KG1 (cell line): ENCODE data around the gene RAF1.
"Not testable (repeated sequence)": the region's sequence is repeated elsewhere in the genome, so short reads cannot be mapped to it uniquely, and the experiment has no call there.

Experiments
- DNase-seq: peaks from one replicate; lab custom pipeline; 2025; lab: John Stamatoyannopoulos, UW

RAF1 gene

GRCh38 chr3:12663936-12664908, at the start of gene RAF1:
Gene RAF1 (minus strand): TSS chr3:12664117. CDS start chr3:12618721, 45,396 bp downstream.
- DNase-seq = peak; percentile 94

DNA sequence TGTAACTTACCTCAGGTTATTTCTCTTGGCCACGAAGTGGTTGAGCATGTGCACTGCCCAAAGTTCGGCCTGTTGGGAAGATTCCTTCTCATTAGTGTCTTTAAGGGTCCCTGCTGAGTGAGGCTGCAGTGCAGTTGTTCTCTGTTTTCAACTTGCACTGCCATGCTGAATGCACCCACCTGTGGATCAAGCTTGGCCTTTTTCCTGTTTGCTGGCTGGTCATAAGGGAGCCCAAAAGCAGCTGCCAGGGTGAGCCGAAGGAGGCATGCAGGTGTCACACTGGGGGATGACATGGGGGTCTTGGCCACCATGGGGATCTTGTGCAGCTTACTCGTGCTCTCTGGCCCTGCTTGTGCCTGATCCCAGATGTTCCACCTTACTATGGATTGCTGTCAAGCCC, 46.1 kb upstream of the RAF1 start:
- DNase-seq = no peak

- no peak for DNase-seq
Observed at GRCh38 chr3:12709334-12709733, 45.4 kb upstream of the RAF1 start.

DNA sequence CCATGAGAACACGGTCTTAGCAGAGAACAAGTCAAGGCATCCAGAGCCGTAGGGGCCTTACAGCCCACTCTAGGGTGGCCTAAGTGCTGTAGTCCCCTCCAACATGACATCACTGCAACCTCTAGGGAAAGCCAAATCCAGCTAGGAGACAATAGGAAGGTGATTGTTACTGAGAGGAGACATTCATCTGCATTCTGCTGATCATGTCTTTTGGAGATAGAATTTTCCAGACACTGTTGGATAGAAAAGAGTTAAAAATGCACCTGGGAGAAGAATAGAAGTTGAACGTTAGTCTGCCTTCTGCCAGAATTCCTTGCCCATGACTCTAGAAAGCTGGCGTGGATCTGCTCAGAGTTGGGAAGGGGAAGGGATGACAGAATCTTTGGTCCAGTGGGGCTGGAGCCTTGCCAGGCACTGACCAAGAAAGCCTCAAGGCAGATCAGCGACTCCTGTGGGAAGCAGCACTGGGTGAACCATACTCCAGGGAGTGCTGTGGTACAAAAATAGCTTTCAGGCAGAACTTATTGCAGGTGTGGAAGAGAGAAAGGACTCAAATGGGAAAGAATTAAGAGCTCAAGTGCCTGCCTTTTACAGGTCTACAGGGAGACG, 44.8 kb upstream of the RAF1 start:
- no peak for DNase-seq

DNA sequence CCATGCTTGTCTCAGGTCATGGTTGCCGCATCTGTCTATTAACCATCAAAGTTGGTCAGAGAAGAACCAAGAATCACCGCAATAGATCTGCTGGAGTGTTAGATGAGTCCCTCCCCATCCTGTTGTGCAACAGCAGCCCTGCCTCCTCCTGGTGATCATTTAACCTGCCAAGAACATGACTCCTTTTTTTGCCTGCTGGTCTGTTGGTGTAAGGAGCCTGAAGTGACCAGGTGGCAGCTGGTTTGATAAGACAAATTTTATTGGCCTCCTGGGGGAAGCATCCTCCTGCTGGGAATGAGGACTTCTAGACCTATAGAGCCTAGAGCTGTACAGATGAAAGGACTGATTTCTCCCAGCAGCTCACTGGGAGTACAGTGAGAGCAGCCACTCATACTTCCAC, 43.5 kb upstream of the RAF1 start:
- no peak for DNase-seq

DNA sequence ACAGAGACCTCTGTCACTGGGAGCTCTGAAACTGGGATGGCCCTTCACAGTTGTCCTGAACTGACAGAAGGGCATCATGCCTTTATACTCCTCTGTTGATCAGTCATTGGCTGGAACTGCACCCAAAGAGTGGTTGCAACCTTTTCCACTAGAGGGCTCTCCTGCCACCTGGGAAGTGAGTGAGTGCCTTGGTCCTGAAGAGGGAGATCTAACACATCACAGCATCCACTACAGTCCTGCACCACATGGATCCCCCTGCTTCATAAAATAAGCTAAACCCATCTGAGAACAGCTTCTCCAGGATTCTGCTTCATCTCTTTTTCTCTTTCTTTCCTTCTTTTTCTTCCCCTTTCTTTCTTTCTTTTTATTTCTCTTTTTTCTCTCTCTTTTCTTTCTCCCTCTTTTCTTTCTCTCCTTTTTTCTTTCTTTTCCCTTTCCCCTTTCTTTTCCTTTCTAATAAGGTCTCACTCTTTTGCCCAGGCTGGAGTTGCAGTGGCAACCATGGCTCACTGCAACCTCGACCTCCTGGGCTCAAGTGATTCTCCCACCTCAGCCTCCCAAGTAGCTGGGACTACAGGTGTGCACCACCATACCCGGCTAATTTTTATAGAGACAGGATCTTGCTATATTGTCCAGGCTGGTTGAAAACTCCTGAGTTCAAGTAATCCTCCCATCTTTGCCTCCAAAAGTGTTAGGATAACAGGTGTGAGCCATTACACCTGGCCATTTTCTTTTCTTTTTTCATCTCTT, 42.8 kb upstream of the RAF1 start:
- peak; percentile 6 for DNase-seq

DNA sequence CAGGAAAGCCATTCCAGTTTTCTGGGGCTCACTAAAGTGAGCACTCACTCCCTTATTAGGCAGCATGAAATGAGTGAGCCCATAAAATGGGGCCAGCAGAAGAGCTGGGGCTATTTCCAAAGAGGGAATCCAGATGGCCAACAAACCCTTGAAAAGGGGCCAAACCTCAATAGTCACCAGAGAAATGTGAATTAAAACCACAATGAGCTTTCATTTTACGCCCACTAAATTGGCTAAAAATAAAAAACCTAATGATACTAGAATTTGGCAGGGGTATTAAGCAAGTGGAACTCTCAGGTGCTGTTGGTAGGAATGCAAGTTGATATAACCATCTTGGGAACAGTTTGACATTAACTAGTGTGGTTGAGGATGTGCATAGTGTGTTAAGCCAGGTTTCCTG, 42.1 kb upstream of the RAF1 start:
- no peak for DNase-seq

GRCh38 chr3:12705374-12705926, 41.5 kb upstream of the RAF1 start:
- no peak for DNase-seq

DNA sequence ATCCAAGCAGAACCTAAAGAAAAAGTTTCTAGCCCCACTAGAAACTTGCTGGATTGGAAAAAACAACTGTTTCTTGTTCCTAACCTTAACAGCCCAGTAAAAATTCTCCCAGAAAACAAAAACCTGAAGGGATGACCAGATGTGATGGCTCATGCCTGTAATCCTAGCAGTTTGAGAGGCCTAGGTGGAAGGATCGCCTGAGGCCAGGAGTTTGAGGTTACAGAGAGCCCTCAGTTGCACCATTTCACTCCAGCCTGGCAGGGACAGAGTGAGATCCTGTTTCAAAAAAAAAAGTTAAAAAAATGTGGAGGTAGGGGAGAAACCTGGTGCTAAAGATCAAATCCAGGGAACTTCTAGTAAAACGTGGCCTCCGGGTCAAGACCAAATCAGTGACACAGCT, 38.6 kb upstream of the RAF1 start:
- DNase-seq = no peak

DNA sequence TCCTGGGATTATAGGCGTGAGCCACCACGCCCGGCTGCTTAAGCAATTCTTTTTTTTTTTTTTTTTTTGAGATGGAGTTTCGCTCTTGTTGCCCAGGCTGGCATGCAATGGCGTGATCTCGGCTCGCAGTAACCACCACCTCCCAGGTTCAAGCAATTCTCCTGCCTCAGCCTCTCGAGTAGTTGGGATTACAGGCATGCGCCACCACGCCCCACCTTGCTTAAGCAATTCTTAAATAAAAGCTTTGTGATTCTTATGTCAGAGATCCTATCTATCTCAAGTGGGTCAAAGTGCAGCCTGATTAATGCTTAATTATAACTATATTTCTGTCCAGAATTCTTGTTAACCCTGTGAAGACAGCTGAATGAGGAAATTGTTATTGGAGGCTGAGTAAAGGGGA, 37.7 kb upstream of the RAF1 start:
- DNase-seq = not testable (repeated sequence)

GRCh38 chr3:12700800-12701199, 36.9 kb upstream of the RAF1 start:
- DNase-seq = no peak

GRCh38 chr3:12695916-12696315, 32.0 kb upstream of the RAF1 start:
- no peak for DNase-seq

- DNase-seq = no peak
Observed at GRCh38 chr3:12695112-12695511, 31.2 kb upstream of the RAF1 start.

DNA sequence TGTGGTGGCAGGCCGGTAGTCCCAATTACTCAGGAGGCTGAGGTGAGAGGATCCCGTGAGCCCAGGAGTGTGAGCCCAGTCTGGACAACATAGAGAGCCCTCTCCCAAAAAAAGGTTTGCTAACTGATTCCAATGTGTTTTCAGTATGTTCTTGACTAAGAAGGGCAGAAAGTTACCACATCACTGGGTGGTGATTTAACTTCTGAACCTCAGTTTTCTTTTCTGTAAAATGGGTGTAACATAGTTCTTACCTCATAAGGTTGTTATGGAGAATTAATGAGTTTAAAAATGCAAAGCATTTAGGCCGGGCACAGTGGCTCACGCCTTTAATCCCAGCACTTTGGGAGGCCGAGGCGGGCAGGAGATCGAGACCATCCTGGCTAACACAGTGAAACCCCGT, 28.5 kb upstream of the RAF1 start:
- DNase-seq = no peak

DNA sequence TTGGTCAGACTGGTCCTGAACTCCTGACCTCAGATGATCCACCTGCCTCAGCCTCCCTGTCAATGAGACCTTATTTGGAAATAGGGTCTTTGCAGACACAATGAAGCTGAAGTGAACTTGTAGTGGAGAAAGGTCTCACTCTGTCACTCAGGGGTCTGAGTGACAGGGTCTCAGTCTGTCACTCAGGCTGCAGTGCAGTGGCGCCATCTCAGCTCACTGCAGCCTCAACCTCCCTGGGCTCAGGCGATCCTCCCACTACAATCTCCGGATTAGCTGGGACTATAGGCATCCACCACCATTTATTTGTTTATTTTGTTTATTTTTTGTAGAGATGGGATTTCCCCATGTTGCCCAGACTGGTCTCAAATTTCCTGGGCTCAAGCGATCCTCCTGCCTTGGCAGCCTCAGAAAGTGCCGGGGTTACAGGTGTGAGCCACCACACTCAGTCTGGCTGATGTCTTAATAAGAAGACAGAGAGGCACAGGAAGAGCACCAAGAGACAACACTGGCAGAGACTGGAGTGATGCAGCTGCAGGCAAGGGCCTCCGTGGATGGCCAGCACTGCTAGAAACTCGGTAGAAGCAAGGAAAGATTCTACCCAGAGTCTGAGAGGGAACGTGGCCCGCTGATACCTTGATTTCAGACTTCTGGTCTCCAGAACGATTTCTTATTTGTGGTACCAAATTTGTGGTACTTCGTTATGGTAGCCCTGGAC, 26.2 kb upstream of the RAF1 start:
- no peak for DNase-seq

GRCh38 chr3:12687948-12688347, 24.0 kb upstream of the RAF1 start:
- DNase-seq = no peak

GRCh38 chr3:12686096-12686495, 22.2 kb upstream of the RAF1 start:
- no peak for DNase-seq

DNA sequence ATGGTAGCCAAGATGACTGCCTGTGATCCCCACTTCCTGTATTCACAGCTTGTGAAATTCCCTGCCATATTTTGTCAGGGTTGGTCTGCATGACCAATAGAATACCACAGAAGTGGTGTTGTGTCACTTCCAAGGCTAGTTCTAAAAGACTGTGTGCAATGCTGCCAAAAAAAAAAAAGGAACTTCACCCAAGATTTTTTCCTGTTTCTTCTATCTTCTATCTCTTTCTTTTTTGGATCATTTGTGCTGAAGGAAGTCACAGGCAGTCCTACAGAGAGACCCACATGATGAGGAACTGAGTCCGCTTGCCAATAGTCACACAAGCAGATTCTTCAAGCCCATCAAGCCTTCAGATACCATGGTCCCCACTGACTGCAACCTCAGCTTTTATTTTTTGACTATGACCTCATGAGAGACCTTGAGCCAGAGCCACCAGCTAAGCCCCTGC, 18.1 kb upstream of the RAF1 start:
- no peak for DNase-seq

- DNase-seq = no peak
Observed at GRCh38 chr3:12681089-12681942, 17.4 kb upstream of the RAF1 start.

DNA sequence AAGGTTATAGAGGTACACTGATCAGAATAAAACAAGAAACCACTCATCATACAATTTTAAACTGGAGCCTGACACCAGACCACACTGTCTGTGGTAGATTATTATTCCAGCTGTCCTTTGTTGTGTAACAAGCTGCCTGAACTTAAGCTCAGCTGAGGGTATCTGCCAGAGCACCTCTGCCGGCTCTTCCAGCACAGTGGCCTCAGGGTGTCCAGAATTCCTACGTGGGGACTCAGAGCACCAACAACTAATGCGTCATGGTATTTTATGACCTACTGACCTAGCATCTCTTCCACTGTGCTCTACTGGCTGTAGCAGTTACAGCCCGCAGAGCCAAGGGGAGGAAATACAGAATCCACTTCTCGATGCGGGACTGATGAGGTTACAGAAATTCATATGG, 15.6 kb upstream of the RAF1 start:
- no peak for DNase-seq

DNA sequence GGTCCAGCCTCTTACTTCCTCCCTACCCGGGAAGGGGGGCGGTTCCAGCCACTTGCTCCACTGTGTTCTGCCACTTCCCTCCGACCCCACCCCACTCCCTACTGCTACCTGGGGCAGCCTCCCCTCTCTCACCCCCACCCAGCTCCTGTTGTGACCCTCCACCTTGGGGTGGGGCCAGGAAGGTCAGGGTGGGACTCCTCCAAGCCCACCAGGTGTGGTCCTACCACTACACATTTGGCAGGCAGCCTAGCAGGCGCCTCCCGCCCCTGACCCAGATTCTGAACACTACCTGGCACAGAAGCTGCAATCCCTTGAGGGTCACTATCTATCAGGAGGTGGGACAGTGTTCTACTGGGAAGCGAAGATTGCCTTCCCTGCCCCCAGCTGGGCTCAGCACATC, 13.7 kb upstream of the RAF1 start:
- DNase-seq = no peak
